Caco-2 (cell line): ENCODE measurements around the gene NUBPL. TPM values are rescaled to one million over a fixed set of nuclear protein-coding genes. Genes with fewer than 3 reads are reported as not detected.

Experiments used
- BruUV-seq: library from RNA; stranded (reverse); fragments of 400-500 nt; replicated peaks from 2 replicates; lab custom pipeline; 2021; lab: Mats Ljungman, UMichigan
- CTCF ChIA-PET: fragments of 300-600 bp; sonication (Branson Sonifier 250); formaldehyde crosslinking; loops from one replicate; lab custom pipeline; 2022; ENCODE audit warnings: antibody characterized with exemption; lab: Charles Lee
- POLR2A ChIA-PET: fragments of 300-600 bp; sonication (Branson Sonifier 250); formaldehyde crosslinking; loops from one replicate; lab custom pipeline; 2022; ENCODE audit warnings: antibody characterized with exemption; lab: Charles Lee
- DNase-seq, 2 experiments: peaks; one replicate each; pipeline versions ENCODE4 v3.0.0 to v3.0.0-alpha.2; 2020 to 2022
- H3K27me3 ChIP-seq: replicated peaks from 2 replicates; pipeline ENCODE4 v1.6.0; 2011; ENCODE audit warnings: low read length; ENCODE audit not compliant: control insufficient read depth, insufficient read depth
- H3K36me3 ChIP-seq: 2 replicates; pipeline ENCODE4 v1.5.1; 2011; ENCODE audit warnings: low read length; ENCODE audit not compliant: control insufficient read depth, insufficient read depth
- H3K4me1 ChIP-seq: fragments of 250-450 bp; sonication (Bioruptor Pico); 2 replicates; pipeline ENCODE4 v1.5.1; 2020; ENCODE audit warnings: mild to moderate bottlenecking
- H3K4me3 ChIP-seq: 2 replicates; pipeline ENCODE4 v1.5.1; 2011; ENCODE audit warnings: low read depth, mild to moderate bottlenecking, control low read depth, low read length
- H3K9me3 ChIP-seq: fragments of 250-450 bp; sonication (Bioruptor Pico); 2 replicates; pipeline ENCODE4 v1.5.1; 2020; ENCODE audit warnings: mild to moderate bottlenecking, moderate library complexity
- H3K27ac Mint-ChIP-seq: one replicate; pipeline ENCODE4 v1.8.0; 2022; ENCODE audit warnings: mixed read lengths; ENCODE audit not compliant: unreplicated experiment
- H3K27me3 Mint-ChIP-seq: one replicate; pipeline ENCODE4 v1.8.0; 2022; ENCODE audit warnings: mixed read lengths; ENCODE audit not compliant: insufficient read depth, unreplicated experiment
- H3K36me3 Mint-ChIP-seq: one replicate; pipeline ENCODE4 v1.8.0; 2022; ENCODE audit warnings: mild to moderate bottlenecking, mixed read lengths; ENCODE audit not compliant: insufficient read depth, unreplicated experiment
- H3K4me1 Mint-ChIP-seq: one replicate; pipeline ENCODE4 v1.8.0; 2022; ENCODE audit warnings: low read depth, mixed read lengths; ENCODE audit not compliant: unreplicated experiment
- H3K4me3 Mint-ChIP-seq: one replicate; pipeline ENCODE4 v1.8.0; 2022; ENCODE audit warnings: mild to moderate bottlenecking, moderate library complexity, mixed read lengths; ENCODE audit not compliant: unreplicated experiment
- H3K9me3 Mint-ChIP-seq: one replicate; pipeline ENCODE4 v1.8.0; 2022; ENCODE audit warnings: mixed read lengths; ENCODE audit not compliant: unreplicated experiment
- CTCF ChIP-seq, 2 experiments: fragments of 200-600 bp in 1 of 2; IDR thresholded peaks; 1 replicate in 1 of 2; 2 replicates in 1 of 2; pipeline versions ENCODE4 v1.5.1 to v1.8.0; 2011 to 2022; ENCODE audit warnings: antibody characterized with exemption in 1 of 2, control low read depth in 1 of 2, inconsistent platforms in 1 of 2, low read depth in 1 of 2, low read length in 1 of 2, mild to moderate bottlenecking in 1 of 2, moderate library complexity in 1 of 2; ENCODE audit not compliant: insufficient read depth in 1 of 2, severe bottlenecking in 1 of 2, unreplicated experiment in 1 of 2
- intact Hi-C: fragments of 100-400 bp; cut with micrococcal nuclease; formaldehyde crosslinking; loops from one replicate; pipeline ENCODE4 v1.10.0; 2022; ENCODE audit not compliant: unreplicated experiment
- total RNA-seq: library from RNA; stranded (reverse); gene quantifications from 2 replicates; pipeline ENCODE4 v1.2.3, GENCODE V29; 2022

The NUBPL gene
- total RNA-seq, 1 experiment from 2014 or later: 13.9 TPM

DNA sequence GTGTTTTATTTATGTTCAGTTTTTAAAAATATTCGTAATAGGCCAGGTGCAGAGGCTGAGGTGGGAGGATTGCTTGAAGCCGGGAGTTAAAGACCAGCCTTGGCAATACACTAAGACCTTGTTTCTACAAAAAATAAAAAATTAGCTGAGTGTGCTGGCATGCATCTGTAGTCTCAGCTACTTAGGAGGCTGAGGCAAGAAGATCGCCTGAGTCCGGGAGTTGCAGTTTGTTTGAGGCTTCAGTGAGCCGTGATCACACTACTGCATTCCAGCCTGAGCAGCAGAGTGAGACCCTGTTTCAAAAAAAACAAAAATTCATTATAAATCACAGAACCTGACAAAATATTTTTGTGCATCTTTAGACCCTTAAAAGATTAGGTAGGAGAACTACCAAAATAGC is 275.8 kb downstream of the NUBPL start:
- ChIA-PET POLR2A (no interaction called here), CTCF (no interaction called here)
- Histone ChIP-seq H3K27me3 (no peaks in the 10 kb centered on the region), H3K9me3 (no peaks in the 10 kb centered on the region; the same call in 1 of the 2 replicates), H3K4me1 (no peaks in the 10 kb centered on the region), H3K36me3 (no peaks in the 10 kb centered on the region), H3K4me3 (no peak overlapping the region)
- H3K4me1 Mint-ChIP-seq: no peaks in the 10 kb centered on the region
- no peak overlapping the region for H3K27ac Mint-ChIP-seq
- DNase-seq: no peak
- no peak for TF ChIP-seq CTCF (IDR thresholded peaks at IDR 0.05; ENCODE audit: insufficient read depth in 1 of 2, low read depth in 1 of 2, low read length in 1 of 2, severe bottlenecking in 1 of 2, unreplicated experiment in 1 of 2)
- intact Hi-C loops: no loop called here
- no peaks in the 10 kb centered on the region for H3K36me3 Mint-ChIP-seq
- H3K9me3 Mint-ChIP-seq: no peaks in the 10 kb centered on the region
- H3K4me3 Mint-ChIP-seq: no peak overlapping the region
- no TSS peak for BruUV-seq
- H3K27me3 Mint-ChIP-seq: no peaks in the 10 kb centered on the region

GRCh38 chr14:31842899-31843298 is 281.7 kb downstream of the NUBPL start:
- no peaks in the 10 kb centered on the region for H3K9me3 ChIP-seq
- DNase-seq: no peak
- no TSS peak for BruUV-seq
- Mint-ChIP-seq H3K4me3 (no peak overlapping the region), H3K27ac (no peak overlapping the region), H3K9me3 (no peaks in the 10 kb centered on the region), H3K4me1 (no peaks in the 10 kb centered on the region), H3K27me3 (no peaks in the 10 kb centered on the region), H3K36me3 (no peaks in the 10 kb centered on the region)
- ChIA-PET POLR2A (no interaction called here), CTCF (interaction anchor here (0.9 kb wide), 1 partner anchor 92 kb away, joined by 3 read pairs; no protein-coding TSS in a partner anchor)
- H3K4me1 ChIP-seq: no peaks in the 10 kb centered on the region
- TF ChIP-seq CTCF (IDR thresholded peaks at IDR 0.05; ENCODE audit: insufficient read depth in 1 of 2, low read depth in 1 of 2, low read length in 1 of 2, severe bottlenecking in 1 of 2, unreplicated experiment in 1 of 2): no peak
- intact Hi-C loops: no loop called here
- H3K27me3 ChIP-seq: no peaks in the 10 kb centered on the region
- no peaks in the 10 kb centered on the region for H3K36me3 ChIP-seq
- no peak overlapping the region for H3K4me3 ChIP-seq

GRCh38 chr14:31843361-31844091 is 282.3 kb downstream of the NUBPL start:
- Mint-ChIP-seq H3K27ac (no peak overlapping the region), H3K36me3 (no peaks in the 10 kb centered on the region), H3K4me3 (no peak overlapping the region), H3K27me3 (no peaks in the 10 kb centered on the region), H3K9me3 (no peaks in the 10 kb centered on the region), H3K4me1 (no peaks in the 10 kb centered on the region)
- Histone ChIP-seq H3K4me3 (no peak overlapping the region), H3K36me3 (no peaks in the 10 kb centered on the region), H3K27me3 (no peaks in the 10 kb centered on the region), H3K9me3 (no peaks in the 10 kb centered on the region), H3K4me1 (no peaks in the 10 kb centered on the region)
- BruUV-seq: no TSS peak
- ChIA-PET POLR2A (no interaction called here), CTCF (interaction anchor here (0.9 kb wide), 1 partner anchor 91 kb away, joined by 3 read pairs; no protein-coding TSS in a partner anchor)
- no peak for TF ChIP-seq CTCF (IDR thresholded peaks at IDR 0.05; ENCODE audit: insufficient read depth in 1 of 2, low read depth in 1 of 2, low read length in 1 of 2, severe bottlenecking in 1 of 2, unreplicated experiment in 1 of 2)
- intact Hi-C loops: no loop called here
- DNase-seq: no peak
